CD14-positive monocyte (primary cell): ENCODE measurements around the gene HCST. TPM values are rescaled to one million over a fixed set of nuclear protein-coding genes. Genes with fewer than 3 reads are reported as not detected.

ENCODE experiments used
- DNase-seq, 3 donors: peaks; one replicate each; pipeline ENCODE4 v3.0.0-alpha.2; 2011 to 2022
- H2AFZ ChIP-seq: 2 replicates; pipeline ENCODE4 v1.6.0; 2012; ENCODE audit warnings: mild to moderate bottlenecking, low read depth, low read length, inconsistent platforms; ENCODE audit not compliant: insufficient read depth, poor library complexity, severe bottlenecking
- H3K27ac ChIP-seq, 2 donors: 1 replicate in 1 of 2; 2 replicates in 1 of 2; pipeline ENCODE4 v1.5.1; 2012 to 2013; ENCODE audit warnings: low read length in 2 of 2, control low read depth in 1 of 2, inconsistent platforms in 1 of 2, low read depth in 1 of 2, mild to moderate bottlenecking in 1 of 2
- H3K27me3 ChIP-seq, 2 donors: one replicate each; pipeline versions ENCODE4 v1.6.0 to v1.6.1; 2011 to 2013; ENCODE audit warnings: low read length in 2 of 2; ENCODE audit not compliant: control insufficient read depth in 2 of 2, insufficient read depth in 2 of 2
- H3K36me3 ChIP-seq, 2 donors: replicated peaks in 1 of 2; 1 replicate in 1 of 2; 2 replicates in 1 of 2; pipeline versions ENCODE4 v1.5.1 to v1.6.1; 2012 to 2013; ENCODE audit warnings: low read length in 2 of 2, control low read depth in 1 of 2, inconsistent platforms in 1 of 2, mild to moderate bottlenecking in 1 of 2; ENCODE audit not compliant: insufficient read depth in 2 of 2, control insufficient read depth in 1 of 2
- H3K4me1 ChIP-seq, 2 donors: 1 replicate in 1 of 2; 2 replicates in 1 of 2; pipeline versions ENCODE4 v1.5.1 to v1.6.1; 2012 to 2013; ENCODE audit warnings: low read length in 2 of 2, control low read depth in 1 of 2, inconsistent platforms in 1 of 2, mild to moderate bottlenecking in 1 of 2, moderate library complexity in 1 of 2; ENCODE audit not compliant: insufficient read depth in 2 of 2, control insufficient read depth in 1 of 2
- H3K4me2 ChIP-seq: replicated peaks from 2 replicates; pipeline ENCODE3; 2012; ENCODE audit warnings: low read length, moderate library complexity, mild to moderate bottlenecking; ENCODE audit not compliant: poor library complexity, severe bottlenecking; ENCODE audit errors: extremely low read depth
- H3K4me3 ChIP-seq, 3 experiments: fragments of 200-600 bp in 1 of 3; sonication (generic) in 1 of 3; replicated peaks in 1 of 3; 1 replicate in 2 of 3; 2 replicates in 1 of 3; pipeline ENCODE4 v1.5.1; 2011 to 2013; ENCODE audit warnings: low read length in 3 of 3, mild to moderate bottlenecking in 3 of 3, control low read depth in 2 of 3, low read depth in 2 of 3, inconsistent platforms in 1 of 3, moderate library complexity in 1 of 3
- H3K79me2 ChIP-seq: 2 replicates; pipeline ENCODE4 v1.6.0; 2012; ENCODE audit warnings: mild to moderate bottlenecking, control low read depth, inconsistent platforms, low read length, moderate library complexity; ENCODE audit not compliant: insufficient read depth
- H3K9ac ChIP-seq: 2 replicates; pipeline ENCODE4 v1.6.0; 2017; ENCODE audit warnings: low read length, mild to moderate bottlenecking; ENCODE audit not compliant: insufficient read depth, poor library complexity, severe bottlenecking
- H3K9me3 ChIP-seq, 2 donors: replicated peaks in 1 of 2; 1 replicate in 1 of 2; 2 replicates in 1 of 2; pipeline versions ENCODE4 v1.5.1 to v1.6.1; 2012 to 2013; ENCODE audit warnings: low read length in 2 of 2, control low read depth in 1 of 2; ENCODE audit not compliant: control insufficient read depth in 1 of 2, insufficient read depth in 1 of 2
- H4K20me1 ChIP-seq: 2 replicates; pipeline ENCODE4 v1.6.0; 2012; ENCODE audit warnings: mild to moderate bottlenecking, low read length, control low read depth, moderate library complexity; ENCODE audit not compliant: insufficient read depth
- H3K27ac Mint-ChIP-seq, 7 donors: one replicate each; pipeline ENCODE4 v1.8.0; 2020; ENCODE audit warnings: mild to moderate bottlenecking in 7 of 7, mixed read lengths in 7 of 7, moderate library complexity in 6 of 7, inconsistent platforms in 2 of 7
- H3K27me3 Mint-ChIP-seq, 3 donors: one replicate each; pipeline ENCODE4 v1.8.0; 2021 to 2022; ENCODE audit warnings: low read depth in 3 of 3, mild to moderate bottlenecking in 3 of 3, mixed read lengths in 3 of 3, moderate library complexity in 3 of 3, inconsistent platforms in 1 of 3
- H3K36me3 Mint-ChIP-seq, 2 donors: one replicate each; pipeline ENCODE4 v1.8.0; 2020; ENCODE audit warnings: mixed read lengths in 2 of 2, inconsistent platforms in 1 of 2, mild to moderate bottlenecking in 1 of 2
- H3K4me1 Mint-ChIP-seq: one replicate; pipeline ENCODE4 v1.8.0; 2020; ENCODE audit warnings: mild to moderate bottlenecking, mixed read lengths
- H3K4me3 Mint-ChIP-seq, 2 donors: one replicate each; pipeline ENCODE4 v1.8.0; 2020; ENCODE audit warnings: mild to moderate bottlenecking in 2 of 2, mixed read lengths in 2 of 2, moderate library complexity in 1 of 2
- H3K9me3 Mint-ChIP-seq, 7 donors: one replicate each; pipeline ENCODE4 v1.8.0; 2020 to 2022; ENCODE audit warnings: mixed read lengths in 7 of 7, mild to moderate bottlenecking in 6 of 7, moderate library complexity in 6 of 7, inconsistent platforms in 2 of 7
- WGBS: methylation state at CpG from one replicate; pipeline ENCODE4 v1.1.5; 2013; ENCODE audit warnings: missing lambda C conversion rate; ENCODE audit not compliant: insufficient coverage; 5-methylcytosine and 5-hydroxymethylcytosine counted together
- intact Hi-C, 2 donors: fragments of 100-400 bp; cut with micrococcal nuclease; formaldehyde crosslinking; loops; one replicate each; pipeline versions ENCODE4 v1.15.0 to v1.15.1; 2023
- polyA plus RNA-seq, 3 donors: library from polyadenylated mRNA; depleted of rRNA in 1 of 3; unstranded in 2 of 3; stranded (reverse) in 1 of 3; fragments of 300-500 nt in 2 of 3; fragments of >200 nt in 1 of 3; fragmentation: Illumina TruSeq in 2 of 3; gene quantifications; 1 replicate in 2 of 3; 2 replicates in 1 of 3; pipeline ENCODE4 v1.2.3, GENCODE V29; 2012 to 2021
- TF ChIP-seq, protein P1 (sequence below): fragments of 200-600 bp; IDR thresholded peaks from one replicate; pipeline ENCODE4 v1.8.0; 2022; ENCODE audit warnings: antibody characterized with exemption, mild to moderate bottlenecking

Gene HCST
- polyA plus RNA-seq, 3 donors, result 264 to 829 (median 594) TPM

DNA sequence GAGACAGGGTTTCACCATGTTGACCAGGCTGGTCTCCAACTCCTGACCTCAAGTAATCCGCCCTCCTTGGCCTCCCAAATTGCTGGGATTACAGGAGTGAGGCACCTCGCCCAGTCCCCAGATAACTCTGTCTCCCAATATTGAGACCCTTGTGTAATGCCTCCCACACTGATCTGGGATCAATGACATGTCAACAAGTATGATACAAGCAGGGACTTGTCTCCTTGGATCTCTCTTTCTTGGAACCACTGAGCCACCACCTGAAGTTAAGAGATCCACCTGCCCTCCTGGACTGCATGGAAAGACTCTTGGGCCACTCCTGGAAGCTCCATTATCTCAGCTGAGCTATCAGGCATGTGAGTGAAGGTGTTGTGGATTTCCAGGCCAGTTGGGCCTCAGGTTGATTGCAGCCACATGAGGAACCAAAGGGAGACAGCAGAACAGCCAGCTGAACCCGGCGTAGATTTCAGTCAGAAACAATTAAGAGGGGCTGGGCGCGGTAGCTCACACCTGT, 17.0 kb upstream of the HCST start:
- Histone ChIP-seq H3K9ac (no peak overlapping the region), H3K4me3 (no peak overlapping the region), H3K27me3 (no peaks in the 10 kb centered on the region), H3K79me2 (peaks cover 1% of the 10 kb centered on the region), H3K27ac (no peak overlapping the region), H3K4me1 (no peaks in the 10 kb centered on the region), H3K4me2 (no peak overlapping the region), H2AFZ (no peak overlapping the region), H3K36me3 (peaks cover 30 to 38% of the 10 kb centered on the region in 2 donors), H3K9me3 (no peaks in the 10 kb centered on the region), H4K20me1 (peaks cover 42% of the 10 kb centered on the region)
- intact Hi-C loops, result no loop called here
- H3K36me3 Mint-ChIP-seq, result peaks cover 35 to 42% of the 10 kb centered on the region in 2 donors
- TF ChIP-seq, protein P1, sequence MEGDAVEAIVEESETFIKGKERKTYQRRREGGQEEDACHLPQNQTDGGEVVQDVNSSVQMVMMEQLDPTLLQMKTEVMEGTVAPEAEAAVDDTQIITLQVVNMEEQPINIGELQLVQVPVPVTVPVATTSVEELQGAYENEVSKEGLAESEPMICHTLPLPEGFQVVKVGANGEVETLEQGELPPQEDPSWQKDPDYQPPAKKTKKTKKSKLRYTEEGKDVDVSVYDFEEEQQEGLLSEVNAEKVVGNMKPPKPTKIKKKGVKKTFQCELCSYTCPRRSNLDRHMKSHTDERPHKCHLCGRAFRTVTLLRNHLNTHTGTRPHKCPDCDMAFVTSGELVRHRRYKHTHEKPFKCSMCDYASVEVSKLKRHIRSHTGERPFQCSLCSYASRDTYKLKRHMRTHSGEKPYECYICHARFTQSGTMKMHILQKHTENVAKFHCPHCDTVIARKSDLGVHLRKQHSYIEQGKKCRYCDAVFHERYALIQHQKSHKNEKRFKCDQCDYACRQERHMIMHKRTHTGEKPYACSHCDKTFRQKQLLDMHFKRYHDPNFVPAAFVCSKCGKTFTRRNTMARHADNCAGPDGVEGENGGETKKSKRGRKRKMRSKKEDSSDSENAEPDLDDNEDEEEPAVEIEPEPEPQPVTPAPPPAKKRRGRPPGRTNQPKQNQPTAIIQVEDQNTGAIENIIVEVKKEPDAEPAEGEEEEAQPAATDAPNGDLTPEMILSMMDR, result no peak
- peaks cover 2 to 3% (median 2%) of the 10 kb centered on the region in 3 donors for H3K27me3 Mint-ChIP-seq
- DNase-seq, result no peak
- peaks cover 7% of the 10 kb centered on the region for H3K4me1 Mint-ChIP-seq
- no peak overlapping the region for H3K4me3 Mint-ChIP-seq
- peak overlapping the region in 4 of 7 donors; percentile 40 to 74 (median 49) for H3K27ac Mint-ChIP-seq
- 95% methylated on average over 6 of the region's 6 CpGs for WGBS
- H3K9me3 Mint-ChIP-seq, result no peaks in the 10 kb centered on the region

GRCh38 chr19:35885904-35886303, 16.4 kb upstream of the HCST start:
- Histone ChIP-seq H2AFZ (no peak overlapping the region), H3K9me3 (no peaks in the 10 kb centered on the region), H3K27ac (no peak overlapping the region), H3K27me3 (no peaks in the 10 kb centered on the region), H3K4me2 (no peak overlapping the region), H3K36me3 (peaks cover 36 to 44% of the 10 kb centered on the region in 2 donors), H3K4me3 (no peak overlapping the region), H4K20me1 (peaks cover 49% of the 10 kb centered on the region), H3K4me1 (no peaks in the 10 kb centered on the region), H3K9ac (no peak overlapping the region), H3K79me2 (peaks cover 5% of the 10 kb centered on the region)
- DNase-seq, result no peak
- Mint-ChIP-seq H3K4me3 (no peak overlapping the region), H3K27ac (peak overlapping the region in 1 of 7 donors; percentile 74), H3K36me3 (peaks cover 40 to 48% of the 10 kb centered on the region in 2 donors), H3K4me1 (peaks cover 7% of the 10 kb centered on the region), H3K9me3 (no peaks in the 10 kb centered on the region), H3K27me3 (peaks cover 2 to 3% (median 2%) of the 10 kb centered on the region in 3 donors)
- WGBS, result 96% methylated on average over 6 of the region's 8 CpGs
- TF ChIP-seq, protein P1, result no peak
- intact Hi-C loops, result no loop called here
